H9 (cell line): ENCODE data around the gene SIGLEC10. TPM values are rescaled to one million over a fixed set of nuclear protein-coding genes. Genes with fewer than 3 reads are reported as not detected.
A peak's percentile ranks its signal among the peaks of the same experiment; 100 is the strongest.

ENCODE experiments used
- DNase-seq: peaks from one replicate; pipeline ENCODE4 v3.0.0-alpha.2; 2017
- H2AFZ ChIP-seq: one replicate; pipeline ENCODE4 v1.6.1; 2013; ENCODE audit warnings: mild to moderate bottlenecking, low read length, control low read depth, moderate library complexity
- H2AK5ac ChIP-seq: 2 replicates; pipeline ENCODE4 v1.6.1; 2013; ENCODE audit warnings: low read length, control low read depth, mixed read lengths; ENCODE audit not compliant: insufficient read length
- H2BK120ac ChIP-seq: one replicate; pipeline ENCODE4 v1.6.1; 2013; ENCODE audit warnings: low read depth, mild to moderate bottlenecking, low read length, control low read depth, inconsistent platforms; ENCODE audit not compliant: poor library complexity, severe bottlenecking
- H2BK12ac ChIP-seq: 2 replicates; pipeline ENCODE4 v1.6.1; 2013; ENCODE audit warnings: low read length, control low read depth, mixed read lengths, low read depth; ENCODE audit not compliant: insufficient read length
- H2BK15ac ChIP-seq: 2 replicates; pipeline ENCODE4 v1.6.1; 2013; ENCODE audit warnings: low read depth, low read length, control low read depth
- H2BK20ac ChIP-seq: one replicate; pipeline ENCODE4 v1.6.1; 2013; ENCODE audit warnings: low read depth, mild to moderate bottlenecking, low read length, control low read depth, inconsistent platforms; ENCODE audit not compliant: poor library complexity, severe bottlenecking
- H2BK5ac ChIP-seq: 2 replicates; pipeline ENCODE4 v1.6.1; 2013; ENCODE audit warnings: low read length, control low read depth, mixed read lengths; ENCODE audit not compliant: insufficient read length
- H3K14ac ChIP-seq: 2 replicates; pipeline ENCODE4 v1.6.1; 2013; ENCODE audit warnings: low read length, control low read depth; ENCODE audit not compliant: insufficient read depth
- H3K18ac ChIP-seq: 2 replicates; pipeline ENCODE4 v1.6.1; 2013; ENCODE audit warnings: low read depth, mild to moderate bottlenecking, mixed read lengths, low read length, control low read depth; ENCODE audit not compliant: insufficient read length
- H3K23ac ChIP-seq: 2 replicates; pipeline ENCODE4 v1.6.1; 2013; ENCODE audit warnings: low read length, control low read depth, mixed read lengths, low read depth; ENCODE audit not compliant: insufficient read length
- H3K23me2 ChIP-seq: 2 replicates; pipeline ENCODE4 v1.6.1; 2013; ENCODE audit warnings: low read depth, mild to moderate bottlenecking, mixed read lengths, low read length, control low read depth; ENCODE audit not compliant: insufficient read length, poor library complexity, severe bottlenecking
- H3K27ac ChIP-seq: 2 replicates; pipeline ENCODE4 v1.5.1; 2013; ENCODE audit warnings: low read length, control low read depth, mixed read lengths, low read depth; ENCODE audit not compliant: insufficient read length
- H3K27me3 ChIP-seq: 2 replicates; pipeline ENCODE4 v1.6.1; 2013; ENCODE audit warnings: low read length, control low read depth, inconsistent platforms; ENCODE audit not compliant: insufficient read depth
- H3K4ac ChIP-seq: 2 replicates; pipeline ENCODE4 v1.6.1; 2013; ENCODE audit warnings: low read depth, mild to moderate bottlenecking, control low read depth, inconsistent platforms, low read length, moderate library complexity
- H3K4me1 ChIP-seq: 2 replicates; pipeline ENCODE4 v1.6.1; 2013; ENCODE audit warnings: low read length, control low read depth, inconsistent platforms; ENCODE audit not compliant: insufficient read depth
- H3K4me2 ChIP-seq: 2 replicates; pipeline ENCODE4 v1.6.1; 2013; ENCODE audit warnings: low read length, control low read depth, mixed read lengths; ENCODE audit not compliant: insufficient read length, insufficient read depth
- H3K56ac ChIP-seq: 2 replicates; pipeline ENCODE4 v1.6.1; 2013; ENCODE audit warnings: low read depth, mild to moderate bottlenecking, mixed read lengths, low read length, control low read depth; ENCODE audit not compliant: insufficient read length
- H3K79me1 ChIP-seq: 2 replicates; pipeline ENCODE4 v1.6.1; 2013; ENCODE audit warnings: low read depth, mild to moderate bottlenecking, moderate library complexity, low read length, control low read depth, inconsistent platforms; ENCODE audit not compliant: insufficient read depth, poor library complexity, severe bottlenecking
- H3K79me2 ChIP-seq: 2 replicates; pipeline ENCODE4 v1.6.1; 2013; ENCODE audit warnings: low read length, control low read depth, inconsistent platforms; ENCODE audit not compliant: insufficient read depth
- H3K9ac ChIP-seq: 2 replicates; pipeline ENCODE4 v1.6.1; 2013; ENCODE audit warnings: low read length, control low read depth, mixed read lengths; ENCODE audit not compliant: insufficient read length; ENCODE audit errors: extremely low read depth
- H3K9me3 ChIP-seq: one replicate; pipeline ENCODE4 v1.6.1; 2013; ENCODE audit warnings: low read depth, low read length, inconsistent platforms; ENCODE audit not compliant: control insufficient read depth
- H3T11ph ChIP-seq: one replicate; pipeline ENCODE4 v1.6.1; 2013; ENCODE audit warnings: mild to moderate bottlenecking, low read length, control low read depth, inconsistent platforms
- H4K20me1 ChIP-seq: one replicate; pipeline ENCODE4 v1.6.1; 2013; ENCODE audit not compliant: control insufficient read depth, insufficient read length, insufficient read depth
- H4K5ac ChIP-seq: 2 replicates; pipeline ENCODE4 v1.6.1; 2013; ENCODE audit warnings: low read depth, mild to moderate bottlenecking, mixed read lengths, low read length, control low read depth; ENCODE audit not compliant: insufficient read length
- H4K8ac ChIP-seq: replicated peaks from 2 replicates; pipeline ENCODE4 v1.6.1; 2013; ENCODE audit warnings: low read length, control low read depth, mixed read lengths, low read depth; ENCODE audit not compliant: insufficient read length
- H4K91ac ChIP-seq: 2 replicates; pipeline ENCODE4 v1.6.1; 2013; ENCODE audit warnings: low read depth, mild to moderate bottlenecking, moderate library complexity, mixed read lengths, low read length, control low read depth; ENCODE audit not compliant: insufficient read length
- H3K27ac Mint-ChIP-seq, 3 experiments: 2 replicates in 2 of 3; 3 replicates in 1 of 3; pipeline ENCODE4 v1.8.0; 2020 to 2021; ENCODE audit warnings: mixed read lengths in 3 of 3, mild to moderate bottlenecking in 1 of 3, moderate library complexity in 1 of 3
- H3K27me3 Mint-ChIP-seq: 2 replicates; pipeline ENCODE4 v1.8.0; 2021; ENCODE audit warnings: low read depth, mild to moderate bottlenecking, moderate library complexity, mixed read lengths
- H3K36me3 Mint-ChIP-seq, 3 experiments: 2 replicates in 2 of 3; 3 replicates in 1 of 3; pipeline ENCODE4 v1.8.0; 2020 to 2021; ENCODE audit warnings: low read depth in 3 of 3, mixed read lengths in 3 of 3; ENCODE audit not compliant: insufficient read depth in 1 of 3
- H3K4me1 Mint-ChIP-seq, 2 experiments: 2 replicates each; pipeline ENCODE4 v1.8.0; 2020; ENCODE audit warnings: mixed read lengths in 2 of 2
- H3K4me3 Mint-ChIP-seq, 2 experiments: 2 replicates in 1 of 2; 3 replicates in 1 of 2; pipeline ENCODE4 v1.8.0; 2020 to 2021; ENCODE audit warnings: mild to moderate bottlenecking in 2 of 2, mixed read lengths in 2 of 2, moderate library complexity in 1 of 2
- H3K9me3 Mint-ChIP-seq, 2 experiments: 2 replicates in 1 of 2; 3 replicates in 1 of 2; pipeline ENCODE4 v1.8.0; 2020; ENCODE audit warnings: mild to moderate bottlenecking in 2 of 2, mixed read lengths in 2 of 2, moderate library complexity in 1 of 2
- CTCF ChIP-seq: fragments of 200-600 bp; sonication (generic); conservative IDR thresholded peaks from 3 replicates; pipeline ENCODE4 v1.8.0; 2021; ENCODE audit warnings: antibody characterized with exemption, mild to moderate bottlenecking
- WGBS: extraction: QIAGEN DNeasy Blood & Tissue Kit; methylation state at CpG from one replicate; pipeline ENCODE4 v1.1.7; 2013; ENCODE audit warnings: missing lambda C conversion rate, low lambda C conversion rate, mixed read lengths; ENCODE audit not compliant: insufficient read length; ENCODE audit errors: extremely low coverage; 5-methylcytosine and 5-hydroxymethylcytosine counted together
- total RNA-seq: library from RNA; stranded (reverse); gene quantifications from 2 replicates; pipeline ENCODE4 v1.2.1, GENCODE V29; 2021

SIGLEC10 gene
- total RNA-seq, 1 experiment from 2014 or later: not detected

GRCh38 chr19:51407511-51408131 lies 9.8 kb downstream of the SIGLEC10 start:
- no peak overlapping the region for H3K27ac ChIP-seq
- H3K9me3 ChIP-seq: peaks cover 10% of the 10 kb centered on the region
- H2AK5ac ChIP-seq: no peak overlapping the region
- no peak overlapping the region for H2BK120ac ChIP-seq
- no peaks in the 10 kb centered on the region for H3K79me2 ChIP-seq
- no peak overlapping the region for H2AFZ ChIP-seq
- no peak overlapping the region for H3K4me2 ChIP-seq
- Mint-ChIP-seq H3K4me3 (no peak overlapping the region), H3K27me3 (peaks cover 4% of the 10 kb centered on the region), H3K4me1 (peaks cover 35 to 38% of the 10 kb centered on the region in 2 experiments), H3K9me3 (peaks cover 27 to 29% of the 10 kb centered on the region in 2 experiments), H3K36me3 (peaks cover 27 to 43% (median 35%) of the 10 kb centered on the region in 3 experiments), H3K27ac (peak overlapping the region in 2 of 3 experiments; percentile 72 to 95; a peak in 4 of 7 replicates)
- H3K4me1 ChIP-seq: peaks cover 10% of the 10 kb centered on the region; the same call in 1 of the 2 replicates
- H3K9ac ChIP-seq: no peak overlapping the region
- H3K56ac ChIP-seq: no peak overlapping the region
- H2BK12ac ChIP-seq: no peak overlapping the region
- WGBS: no CpG with 5 or more reads among the region's 6 CpGs
- no peak overlapping the region for H2BK20ac ChIP-seq
- H3K27me3 ChIP-seq: no peaks in the 10 kb centered on the region
- no peaks in the 10 kb centered on the region for H3K23me2 ChIP-seq
- H3K23ac ChIP-seq: no peak overlapping the region
- no peak overlapping the region for H3K4ac ChIP-seq
- no peak overlapping the region for H4K91ac ChIP-seq
- no peaks in the 10 kb centered on the region for H3K79me1 ChIP-seq
- H2BK5ac ChIP-seq: no peak overlapping the region
- no peaks in the 10 kb centered on the region for H4K20me1 ChIP-seq
- TF ChIP-seq CTCF: peak; percentile 69
- H4K5ac ChIP-seq: no peak overlapping the region
- DNase-seq: peak; percentile 74
- no peak overlapping the region for H3T11ph ChIP-seq
- H4K8ac ChIP-seq: no peak overlapping the region
- no peak overlapping the region for H3K14ac ChIP-seq
- H2BK15ac ChIP-seq: no peak overlapping the region
- H3K18ac ChIP-seq: no peak overlapping the region
